GM12892 (cell line): Measurements from ENCODE around the gene SELL.
"Not testable (repeated sequence)": the region's sequence is repeated elsewhere in the genome, so short reads cannot be mapped to it uniquely, and the experiment has no call there.

Experiments used
- DNase-seq: peaks from one replicate; pipeline ENCODE4 v3.0.0; 2011; ENCODE audit not compliant: insufficient read length
- FAIRE-seq: peaks from 2 replicates; lab custom pipeline; 2011; peaks lifted over from hg19 to GRCh38; lab: Jason Lieb, UNC
- POLR2A ChIP-seq: IDR thresholded peaks from 2 replicates; pipeline ENCODE4 v1.6.1; 2011; ENCODE audit warnings: low read depth, low read length, control low read depth
- POLR2AphosphoS5 ChIP-seq: IDR thresholded peaks from 2 replicates; pipeline ENCODE4 v1.6.1; 2011; ENCODE audit warnings: low read depth, low read length, control low read depth
- TAF1 ChIP-seq: IDR thresholded peaks from 2 replicates; pipeline ENCODE4 v1.6.1; 2011; ENCODE audit warnings: low read depth, mild to moderate bottlenecking, control low read depth, low read length, borderline replicate concordance

The SELL gene

GRCh38 chr1:169727307-169727706 is 15.9 kb upstream of the SELL start:
- DNase-seq = no peak
- no peak for FAIRE-seq
- no peak for TF ChIP-seq POLR2AphosphoS5
- TF ChIP-seq TAF1 = no peak
- no peak for TF ChIP-seq POLR2A

- TF ChIP-seq POLR2AphosphoS5 (no peak), POLR2A (no peak), TAF1 (no peak)
- FAIRE-seq = no peak
- DNase-seq = no peak
These were observed 15.4 kb upstream of the SELL start for GRCh38 chr1:169726851-169727250.

- FAIRE-seq = no peak
- DNase-seq = no peak
- TF ChIP-seq POLR2A (no peak), POLR2AphosphoS5 (no peak), TAF1 (no peak)
These were observed 14.5 kb upstream of the SELL start for GRCh38 chr1:169725930-169726329.

GRCh38 chr1:169724168-169724567 is 12.7 kb upstream of the SELL start:
- FAIRE-seq (no peak), DNase-seq (no peak)
- no peak for TF ChIP-seq POLR2AphosphoS5
- no peak for TF ChIP-seq TAF1
- no peak for TF ChIP-seq POLR2A

GRCh38 chr1:169723763-169724162 is 12.3 kb upstream of the SELL start:
- FAIRE-seq (no peak), DNase-seq (no peak)
- TF ChIP-seq POLR2A (no peak), POLR2AphosphoS5 (no peak), TAF1 (no peak)

GRCh38 chr1:169722779-169723178 is 11.4 kb upstream of the SELL start:
- TF ChIP-seq TAF1 (no peak), POLR2A (no peak), POLR2AphosphoS5 (no peak)
- DNase-seq (no peak), FAIRE-seq (no peak)

GRCh38 chr1:169715100-169715499 is 3.7 kb upstream of the SELL start:
- DNase-seq, FAIRE-seq: not testable (repeated sequence)

- not testable (repeated sequence) for DNase-seq, FAIRE-seq
These were observed 1.7 kb upstream of the SELL start for GRCh38 chr1:169713090-169713489.

GRCh38 chr1:169712309-169712631 is 850 bp upstream of the SELL start:
- TF ChIP-seq POLR2A = no peak
- TF ChIP-seq TAF1 = no peak
- no peak for TF ChIP-seq POLR2AphosphoS5
- DNase-seq (no peak), FAIRE-seq (no peak)

GRCh38 chr1:169708647-169709046 is 2.8 kb downstream of the SELL start:
- FAIRE-seq (peak; percentile 58), DNase-seq (no peak)
- TF ChIP-seq POLR2AphosphoS5 (no peak), TAF1 (no peak), POLR2A (no peak)

GRCh38 chr1:169707912-169708604 is 3.4 kb downstream of the SELL start:
- FAIRE-seq (no peak), DNase-seq (no peak)
- no peak for TF ChIP-seq POLR2AphosphoS5
- no peak for TF ChIP-seq POLR2A
- no peak for TF ChIP-seq TAF1

GRCh38 chr1:169704797-169705196 is 6.6 kb downstream of the SELL start:
- DNase-seq (no peak), FAIRE-seq (no peak)
- TF ChIP-seq POLR2A (no peak), POLR2AphosphoS5 (no peak), TAF1 (no peak)
